Activated CD4-positive, alpha-beta memory T cell treated with anti-CD3 and anti-CD28 coated beads for 36 hours (primary cell): ENCODE data around the gene C19orf44. TPM values are rescaled to one million over a fixed set of nuclear protein-coding genes. Genes with fewer than 3 reads are reported as not detected.
A peak's percentile ranks its signal among the peaks of the same experiment; 100 is the strongest.
"Not testable (repeated sequence)": the region's sequence is repeated elsewhere in the genome, so short reads cannot be mapped to it uniquely, and the experiment has no call there.

Experiments used
- CTCF ChIA-PET: fragments of 350-600 bp; sonication (Branson Sonifier 250); formaldehyde crosslinking; loops from one replicate; lab custom pipeline; 2021; ENCODE audit warnings: antibody characterized with exemption, inconsistent platforms; lab: Charles Lee
- POLR2A ChIA-PET: fragments of 350-600 bp; sonication (Branson Sonifier 250); formaldehyde crosslinking; loops from one replicate; lab custom pipeline; 2021; ENCODE audit warnings: antibody characterized with exemption; lab: Charles Lee
- DNase-seq: peaks from one replicate; pipeline ENCODE4 v3.0.0-alpha.2; 2020
- H3K27ac Mint-ChIP-seq: one replicate; pipeline ENCODE4 v1.8.0; 2021; ENCODE audit warnings: mixed read lengths
- H3K27me3 Mint-ChIP-seq: one replicate; pipeline ENCODE4 v1.8.0; 2021; ENCODE audit warnings: mixed read lengths
- H3K36me3 Mint-ChIP-seq: one replicate; pipeline ENCODE4 v1.8.0; 2021; ENCODE audit warnings: mixed read lengths
- H3K4me1 Mint-ChIP-seq: one replicate; pipeline ENCODE4 v1.8.0; 2021; ENCODE audit warnings: low read depth, mixed read lengths
- H3K4me3 Mint-ChIP-seq: one replicate; pipeline ENCODE4 v1.8.0; 2021; ENCODE audit warnings: mild to moderate bottlenecking, mixed read lengths
- H3K9me3 Mint-ChIP-seq: one replicate; pipeline ENCODE4 v1.8.0; 2021; ENCODE audit warnings: mixed read lengths
- intact Hi-C: fragments of 100-400 bp; cut with micrococcal nuclease; formaldehyde crosslinking; loops from one replicate; pipeline ENCODE4 v1.15.1; 2023
- total RNA-seq, 2 experiments: library from RNA; stranded (reverse); gene quantifications; one replicate each; pipeline ENCODE4 v1.2.3, GENCODE V29; 2021

C19orf44 gene
- total RNA-seq, 2 experiments from 2014 or later, result 2.2 to 2.6 TPM

DNA sequence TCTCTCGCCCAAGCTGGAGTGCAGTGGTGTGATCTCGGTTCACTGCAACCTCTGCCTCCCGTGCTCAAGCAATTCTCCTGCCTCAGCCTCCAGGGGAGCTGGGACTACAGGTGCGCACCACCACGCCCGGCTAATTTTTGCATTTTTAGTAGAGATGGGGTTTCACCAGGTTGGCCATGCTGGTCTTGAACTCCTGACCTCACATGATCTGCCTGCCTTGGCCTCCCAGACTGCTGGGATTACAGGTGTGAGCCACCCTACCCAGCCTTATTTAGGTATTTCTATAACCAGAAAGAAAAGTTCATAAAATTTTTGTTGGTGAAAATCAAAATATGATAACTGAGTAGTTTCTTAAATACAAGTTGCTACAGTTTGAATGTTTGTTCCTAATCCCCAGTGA is 47.5 kb downstream of the C19orf44 start:
- POLR2A ChIA-PET, result interaction anchor here (0.7 to 1.9 kb wide), 5 partner anchors 23 to 120 kb away, joined by 3 to 8 read pairs (median 5); partner anchors contain the start of genes MED26, SMIM7 and TMEM38A

GRCh38 chr19:16544473-16545231 is 48.5 kb downstream of the C19orf44 start:
- CTCF ChIA-PET, result interaction anchor here (1.7 kb wide), 1 partner anchor 17 kb away, joined by 5 read pairs; no protein-coding TSS in a partner anchor

More for the DNA sequence above, 47.5 kb downstream of the C19orf44 start:
- H3K27me3 Mint-ChIP-seq, H3K9me3 Mint-ChIP-seq, DNase-seq: not testable (repeated sequence)
- peak overlapping the region; percentile 84 for H3K4me3 Mint-ChIP-seq
- H3K27ac Mint-ChIP-seq, result peak overlapping the region; percentile 81
- CTCF ChIA-PET, result interaction anchor here (1.0 kb wide), 1 partner anchor 41 kb away, joined by 3 read pairs; no protein-coding TSS in a partner anchor
- peaks cover 23% of the 10 kb centered on the region for H3K36me3 Mint-ChIP-seq
- intact Hi-C loops, result loop anchor here (2.0 to 5.0 kb wide), 2 partner anchors 29 to 96 kb away; partner anchors contain the start of gene SLC35E1
- H3K4me1 Mint-ChIP-seq, result peaks cover 48% of the 10 kb centered on the region

DNA sequence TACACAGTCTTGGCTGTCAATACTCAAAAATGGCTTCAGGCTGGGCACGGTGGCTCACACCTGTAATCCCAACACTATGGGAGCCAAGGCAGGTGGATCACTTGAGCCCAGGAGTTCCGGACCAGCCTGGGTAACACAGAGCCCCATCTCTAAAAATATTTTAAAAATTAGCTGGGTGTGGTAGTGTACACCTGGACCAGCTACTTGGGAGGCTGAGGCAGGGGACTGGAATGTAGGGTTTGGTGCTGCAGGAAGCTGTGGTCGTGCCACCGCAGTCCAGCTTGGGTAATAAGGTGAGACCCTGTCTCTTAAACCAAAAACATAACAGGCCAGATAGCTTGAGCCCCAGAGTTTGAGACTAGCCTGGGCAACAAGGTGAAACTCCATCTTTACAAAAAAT is 52.8 kb downstream of the C19orf44 start:
- ChIA-PET CTCF (interaction anchor here (0.6 kb wide), 1 partner anchor 79 kb away, joined by 3 read pairs; no protein-coding TSS in a partner anchor), POLR2A (interaction anchor here (1.6 kb wide), 1 partner anchor 38 kb away, joined by 6 read pairs; no protein-coding TSS in a partner anchor)
- no peaks in the 10 kb centered on the region for H3K27me3 Mint-ChIP-seq
- H3K4me3 Mint-ChIP-seq, result no peak overlapping the region
- no peak overlapping the region for H3K27ac Mint-ChIP-seq
- no peak for DNase-seq
- peaks cover 18% of the 10 kb centered on the region for H3K36me3 Mint-ChIP-seq
- H3K9me3 Mint-ChIP-seq, result no peaks in the 10 kb centered on the region
- intact Hi-C loops, result no loop called here
- H3K4me1 Mint-ChIP-seq, result peaks cover 36% of the 10 kb centered on the region

More at GRCh38 chr19:16544473-16545231, 48.5 kb downstream of the C19orf44 start:
- intact Hi-C loops, result loop anchor here (5.0 kb wide), 1 partner anchor 97 kb away; no protein-coding TSS in a partner anchor
- Mint-ChIP-seq H3K27ac (peak overlapping the region; percentile 18), H3K27me3 (no peaks in the 10 kb centered on the region), H3K36me3 (peaks cover 18% of the 10 kb centered on the region), H3K9me3 (no peaks in the 10 kb centered on the region), H3K4me1 (peaks cover 46% of the 10 kb centered on the region), H3K4me3 (peak overlapping the region; percentile 6)
- no peak for DNase-seq
- POLR2A ChIA-PET, result no interaction called here

GRCh38 chr19:16551902-16552301 is 55.7 kb downstream of the C19orf44 start:
- H3K27ac Mint-ChIP-seq, H3K27me3 Mint-ChIP-seq, H3K9me3 Mint-ChIP-seq, H3K4me3 Mint-ChIP-seq, DNase-seq, intact Hi-C loops, POLR2A ChIA-PET, CTCF ChIA-PET: not testable (repeated sequence)
- Mint-ChIP-seq H3K4me1 (peaks cover 24% of the 10 kb centered on the region), H3K36me3 (peaks cover 24% of the 10 kb centered on the region)

DNA sequence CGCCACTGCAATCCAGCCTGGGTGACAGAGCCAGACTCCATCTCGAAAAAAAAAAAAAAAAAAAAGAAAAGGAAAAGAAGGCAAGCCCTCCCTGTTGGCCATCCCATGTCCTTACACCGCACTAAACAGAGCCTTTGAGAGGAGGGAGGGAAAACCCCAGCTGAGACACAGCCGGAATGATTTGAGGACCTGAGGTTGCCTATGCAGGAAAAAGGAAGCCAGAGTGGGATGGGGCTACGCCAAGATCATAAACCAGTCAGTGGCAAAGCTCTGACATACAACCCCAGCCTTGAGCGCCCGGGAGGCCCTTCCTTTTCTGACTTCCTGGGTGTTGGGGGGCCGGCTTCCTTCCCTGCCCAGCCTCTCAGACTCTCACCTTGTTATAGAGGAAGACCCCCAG is 58.6 kb downstream of the C19orf44 start:
- no peak overlapping the region for H3K27ac Mint-ChIP-seq
- peaks cover 31% of the 10 kb centered on the region for H3K36me3 Mint-ChIP-seq
- ChIA-PET POLR2A (no interaction called here), CTCF (no interaction called here)
- no peak overlapping the region for H3K4me3 Mint-ChIP-seq
- intact Hi-C loops, result no loop called here
- no peak for DNase-seq
- H3K27me3 Mint-ChIP-seq, result no peaks in the 10 kb centered on the region
- peaks cover 11% of the 10 kb centered on the region for H3K4me1 Mint-ChIP-seq
- no peaks in the 10 kb centered on the region for H3K9me3 Mint-ChIP-seq

GRCh38 chr19:16559780-16560276 is 63.6 kb downstream of the C19orf44 start:
- Mint-ChIP-seq H3K36me3 (peaks cover 44% of the 10 kb centered on the region), H3K27me3 (no peaks in the 10 kb centered on the region), H3K4me1 (peaks cover 1% of the 10 kb centered on the region), H3K9me3 (no peaks in the 10 kb centered on the region), H3K27ac (no peak overlapping the region), H3K4me3 (no peak overlapping the region)
- intact Hi-C loops, result no loop called here
- ChIA-PET CTCF (no interaction called here), POLR2A (no interaction called here)
- DNase-seq, result no peak

- Mint-ChIP-seq H3K36me3 (peaks cover 45% of the 10 kb centered on the region), H3K4me1 (peaks cover 6% of the 10 kb centered on the region), H3K27ac (no peak overlapping the region), H3K9me3 (no peaks in the 10 kb centered on the region), H3K27me3 (no peaks in the 10 kb centered on the region), H3K4me3 (no peak overlapping the region)
- CTCF ChIA-PET, result interaction anchor here (1.1 kb wide), 1 partner anchor 26 kb away, joined by 3 read pairs; no protein-coding TSS in a partner anchor
- DNase-seq, result no peak
- POLR2A ChIA-PET, result interaction anchor here (0.6 kb wide), 1 partner anchor 991 kb away, joined by 3 read pairs; no protein-coding TSS in a partner anchor
- intact Hi-C loops, result no loop called here
Measured at GRCh38 chr19:16561382-16561781, 65.2 kb downstream of the C19orf44 start.

- no peak overlapping the region for H3K27ac Mint-ChIP-seq
- H3K4me3 Mint-ChIP-seq, result no peak overlapping the region
- peaks cover 13% of the 10 kb centered on the region for H3K4me1 Mint-ChIP-seq
- no peaks in the 10 kb centered on the region for H3K9me3 Mint-ChIP-seq
- no peaks in the 10 kb centered on the region for H3K27me3 Mint-ChIP-seq
- ChIA-PET POLR2A (no interaction called here), CTCF (interaction anchor here (1.1 kb wide), 1 partner anchor 25 kb away, joined by 3 read pairs; no protein-coding TSS in a partner anchor)
- intact Hi-C loops, result no loop called here
- no peak for DNase-seq
- peaks cover 49% of the 10 kb centered on the region for H3K36me3 Mint-ChIP-seq
Measured at GRCh38 chr19:16562608-16563025, 66.4 kb downstream of the C19orf44 start.

GRCh38 chr19:16564842-16565241 is 68.6 kb downstream of the C19orf44 start:
- no peak overlapping the region for H3K4me3 Mint-ChIP-seq
- H3K27me3 Mint-ChIP-seq, result no peaks in the 10 kb centered on the region
- intact Hi-C loops, result no loop called here
- no peaks in the 10 kb centered on the region for H3K9me3 Mint-ChIP-seq
- peaks cover 23% of the 10 kb centered on the region for H3K4me1 Mint-ChIP-seq
- CTCF ChIA-PET, result no interaction called here
- POLR2A ChIA-PET, result no interaction called here
- peaks cover 49% of the 10 kb centered on the region for H3K36me3 Mint-ChIP-seq
- DNase-seq, result no peak
- H3K27ac Mint-ChIP-seq, result peak overlapping the region; percentile 24

- Mint-ChIP-seq H3K36me3 (peaks cover 50% of the 10 kb centered on the region), H3K4me3 (peak overlapping the region; percentile 55), H3K27me3 (no peaks in the 10 kb centered on the region), H3K27ac (peak overlapping the region; percentile 95), H3K4me1 (peaks cover 32% of the 10 kb centered on the region), H3K9me3 (no peaks in the 10 kb centered on the region)
- ChIA-PET POLR2A (interaction anchor here (1.5 kb wide), 1 partner anchor 61 kb away, joined by 5 read pairs; no protein-coding TSS in a partner anchor), CTCF (no interaction called here)
- intact Hi-C loops, result loop anchor here (1.0 kb wide), 2 partner anchors 22 to 62 kb away; partner anchors contain the start of gene MED26
- peak; percentile 86 for DNase-seq
Measured at GRCh38 chr19:16566161-16566560, 70.0 kb downstream of the C19orf44 start.

DNA sequence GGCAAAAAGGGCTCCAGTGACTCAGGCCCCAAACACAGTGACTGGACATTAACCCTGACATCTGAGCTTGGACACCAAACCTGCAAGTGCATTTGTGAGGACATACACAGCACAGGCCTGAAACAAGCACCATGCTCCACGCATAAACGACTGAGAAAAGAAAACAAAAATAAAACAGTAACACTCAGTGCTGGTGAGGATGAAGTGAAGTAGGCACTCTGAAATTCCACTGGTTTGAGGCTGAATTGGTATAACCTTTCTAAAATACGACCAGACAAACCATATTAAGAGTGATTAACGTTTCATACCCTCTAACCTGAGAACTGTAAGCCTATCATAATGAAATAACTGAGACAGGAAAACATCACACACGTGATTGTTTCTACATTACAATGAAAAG is 70.5 kb downstream of the C19orf44 start:
- H3K36me3 Mint-ChIP-seq, result peaks cover 46% of the 10 kb centered on the region
- peak overlapping the region; percentile 95 for H3K27ac Mint-ChIP-seq
- ChIA-PET CTCF (no interaction called here), POLR2A (interaction anchor here (1.5 kb wide), 1 partner anchor 60 kb away, joined by 5 read pairs; no protein-coding TSS in a partner anchor)
- intact Hi-C loops, result loop anchor here (1.0 kb wide), 2 partner anchors 22 to 62 kb away; partner anchors contain the start of gene MED26
- H3K4me3 Mint-ChIP-seq, result no peak overlapping the region
- DNase-seq, result no peak
- H3K27me3 Mint-ChIP-seq, result no peaks in the 10 kb centered on the region
- H3K9me3 Mint-ChIP-seq, result no peaks in the 10 kb centered on the region
- H3K4me1 Mint-ChIP-seq, result peaks cover 37% of the 10 kb centered on the region
